ENCODE measurements around the gene SPRY2. TPM values are rescaled to one million over a fixed set of nuclear protein-coding genes. Genes with fewer than 3 reads are reported as not detected.

Gene SPRY2
- total RNA-seq, 1 experiment from 2014 or later = 28.9 TPM

GRCh38 chr13:80319004-80319403 lies 21.9 kb downstream of the SPRY2 start:
- no peak overlapping the region for H3K4me3 ChIP-seq (ENCODE audit: low read depth, low read length)
- no peaks in the 10 kb centered on the region for H3K9me3 ChIP-seq
- ChIA-PET POLR2A (no interaction called here), CTCF (no interaction called here)
- H3K27me3 ChIP-seq (replicated peaks; ENCODE audit: control insufficient read depth, insufficient read depth, low read length) = no peaks in the 10 kb centered on the region
- no peaks in the 10 kb centered on the region for H3K27me3 Mint-ChIP-seq (ENCODE audit: insufficient read depth, unreplicated experiment)
- DNase-seq = no peak
- no peaks in the 10 kb centered on the region for H3K9me3 Mint-ChIP-seq (ENCODE audit: unreplicated experiment)
- no peaks in the 10 kb centered on the region for H3K4me1 ChIP-seq
- no peaks in the 10 kb centered on the region for H3K36me3 ChIP-seq (ENCODE audit: control insufficient read depth, insufficient read depth, low read length)
- H3K36me3 Mint-ChIP-seq (ENCODE audit: insufficient read depth, unreplicated experiment) = no peaks in the 10 kb centered on the region
- H3K4me3 Mint-ChIP-seq (ENCODE audit: unreplicated experiment) = no peak overlapping the region
- no TSS peak for BruUV-seq (replicated peaks)
- no peak overlapping the region for H3K27ac Mint-ChIP-seq (ENCODE audit: unreplicated experiment)
- H3K4me1 Mint-ChIP-seq (ENCODE audit: low read depth, unreplicated experiment) = no peaks in the 10 kb centered on the region
- TF ChIP-seq, protein P1, sequence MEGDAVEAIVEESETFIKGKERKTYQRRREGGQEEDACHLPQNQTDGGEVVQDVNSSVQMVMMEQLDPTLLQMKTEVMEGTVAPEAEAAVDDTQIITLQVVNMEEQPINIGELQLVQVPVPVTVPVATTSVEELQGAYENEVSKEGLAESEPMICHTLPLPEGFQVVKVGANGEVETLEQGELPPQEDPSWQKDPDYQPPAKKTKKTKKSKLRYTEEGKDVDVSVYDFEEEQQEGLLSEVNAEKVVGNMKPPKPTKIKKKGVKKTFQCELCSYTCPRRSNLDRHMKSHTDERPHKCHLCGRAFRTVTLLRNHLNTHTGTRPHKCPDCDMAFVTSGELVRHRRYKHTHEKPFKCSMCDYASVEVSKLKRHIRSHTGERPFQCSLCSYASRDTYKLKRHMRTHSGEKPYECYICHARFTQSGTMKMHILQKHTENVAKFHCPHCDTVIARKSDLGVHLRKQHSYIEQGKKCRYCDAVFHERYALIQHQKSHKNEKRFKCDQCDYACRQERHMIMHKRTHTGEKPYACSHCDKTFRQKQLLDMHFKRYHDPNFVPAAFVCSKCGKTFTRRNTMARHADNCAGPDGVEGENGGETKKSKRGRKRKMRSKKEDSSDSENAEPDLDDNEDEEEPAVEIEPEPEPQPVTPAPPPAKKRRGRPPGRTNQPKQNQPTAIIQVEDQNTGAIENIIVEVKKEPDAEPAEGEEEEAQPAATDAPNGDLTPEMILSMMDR (IDR thresholded peaks at IDR 0.05; ENCODE audit: insufficient read depth in 1 of 2, low read depth in 1 of 2, low read length in 1 of 2, severe bottlenecking in 1 of 2, unreplicated experiment in 1 of 2) = no peak
- intact Hi-C loops (cut with micrococcal nuclease; ENCODE audit: unreplicated experiment) = no loop called here

GRCh38 chr13:80314711-80315653 lies 25.9 kb downstream of the SPRY2 start:
- CTCF ChIA-PET = no interaction called here
- Mint-ChIP-seq H3K36me3 (ENCODE audit: insufficient read depth, unreplicated experiment) (no peaks in the 10 kb centered on the region), H3K4me1 (ENCODE audit: low read depth, unreplicated experiment) (no peaks in the 10 kb centered on the region), H3K27me3 (ENCODE audit: insufficient read depth, unreplicated experiment) (no peaks in the 10 kb centered on the region), H3K27ac (ENCODE audit: unreplicated experiment) (no peak overlapping the region), H3K9me3 (ENCODE audit: unreplicated experiment) (no peaks in the 10 kb centered on the region), H3K4me3 (ENCODE audit: unreplicated experiment) (no peak overlapping the region)
- Histone ChIP-seq H3K4me1 (no peaks in the 10 kb centered on the region), H3K4me3 (ENCODE audit: low read depth, low read length) (no peak overlapping the region), H3K27me3 (replicated peaks; ENCODE audit: control insufficient read depth, insufficient read depth, low read length) (no peaks in the 10 kb centered on the region), H3K9me3 (no peaks in the 10 kb centered on the region), H3K36me3 (ENCODE audit: control insufficient read depth, insufficient read depth, low read length) (no peaks in the 10 kb centered on the region)
- TF ChIP-seq, protein P1 (IDR thresholded peaks at IDR 0.05; ENCODE audit: insufficient read depth in 1 of 2, low read depth in 1 of 2, low read length in 1 of 2, severe bottlenecking in 1 of 2, unreplicated experiment in 1 of 2) = no peak
- no TSS peak for BruUV-seq (replicated peaks)
- no peak for DNase-seq
- intact Hi-C loops (cut with micrococcal nuclease; ENCODE audit: unreplicated experiment) = no loop called here
- POLR2A ChIA-PET = no interaction called here

DNA sequence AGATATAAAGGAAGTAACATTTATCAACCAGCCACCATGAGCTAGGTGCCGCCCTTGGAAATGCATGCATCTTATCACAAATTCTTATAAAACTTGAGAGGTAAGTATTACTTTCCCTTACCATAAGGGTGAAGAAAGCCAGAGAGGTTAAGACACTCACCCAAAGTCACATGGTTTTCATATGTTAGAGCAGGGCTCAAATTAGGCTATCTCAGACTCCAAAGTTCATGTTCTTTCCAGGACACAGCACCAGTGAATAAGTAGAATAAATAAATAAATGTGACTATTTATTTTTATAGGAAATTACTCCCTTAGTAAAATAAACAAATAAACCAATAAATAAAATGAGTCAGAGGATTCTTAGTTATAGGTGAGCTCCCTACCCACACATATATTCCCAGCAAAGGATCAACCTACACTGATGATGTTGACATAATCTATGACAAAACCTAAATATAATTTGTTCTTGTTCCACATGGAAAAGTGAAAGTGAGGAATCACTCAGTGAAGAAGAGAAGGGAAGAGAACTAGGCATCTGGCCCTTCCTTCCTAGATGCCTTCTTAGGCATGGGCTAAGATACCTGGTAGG lies 27.2 kb downstream of the SPRY2 start:
- Mint-ChIP-seq H3K4me3 (ENCODE audit: unreplicated experiment) (no peak overlapping the region), H3K27ac (ENCODE audit: unreplicated experiment) (no peak overlapping the region), H3K36me3 (ENCODE audit: insufficient read depth, unreplicated experiment) (no peaks in the 10 kb centered on the region), H3K9me3 (ENCODE audit: unreplicated experiment) (no peaks in the 10 kb centered on the region), H3K4me1 (ENCODE audit: low read depth, unreplicated experiment) (no peaks in the 10 kb centered on the region), H3K27me3 (ENCODE audit: insufficient read depth, unreplicated experiment) (no peaks in the 10 kb centered on the region)
- H3K9me3 ChIP-seq = no peaks in the 10 kb centered on the region
- H3K4me3 ChIP-seq (ENCODE audit: low read depth, low read length) = no peak overlapping the region
- ChIA-PET CTCF (no interaction called here), POLR2A (no interaction called here)
- TF ChIP-seq, protein P1 (IDR thresholded peaks at IDR 0.05; ENCODE audit: insufficient read depth in 1 of 2, low read depth in 1 of 2, low read length in 1 of 2, severe bottlenecking in 1 of 2, unreplicated experiment in 1 of 2) = no peak
- DNase-seq = no peak
- intact Hi-C loops (cut with micrococcal nuclease; ENCODE audit: unreplicated experiment) = no loop called here
- no TSS peak for BruUV-seq (replicated peaks)
- no peaks in the 10 kb centered on the region for H3K36me3 ChIP-seq (ENCODE audit: control insufficient read depth, insufficient read depth, low read length)
- H3K4me1 ChIP-seq = no peaks in the 10 kb centered on the region
- H3K27me3 ChIP-seq (replicated peaks; ENCODE audit: control insufficient read depth, insufficient read depth, low read length) = no peaks in the 10 kb centered on the region
